HepG2 (cell line): ENCODE results near the gene ANO6. TPM values are rescaled to one million over a fixed set of nuclear protein-coding genes. Genes with fewer than 3 reads are reported as not detected.

Experiments
- ATAC-seq: fragments of 200-7000 bp; cut with Tn5 transposase; 3 replicates; pipeline ENCODE4 v1.9.1; 2020; ENCODE audit warnings: mild to moderate bottlenecking, moderate library complexity
- BruUV-seq: library from RNA; stranded (reverse); fragments of 400-500 nt; replicated peaks from 2 replicates; lab custom pipeline; 2021; lab: Mats Ljungman, UMichigan
- CTCF ChIA-PET: fragments of 300-600 bp; formaldehyde crosslinking; extraction: SDS; loops from one replicate; lab custom pipeline; 2021; ENCODE audit warnings: low total read pairs, inconsistent platforms, low intra/inter-chr PET ratio; lab: Yijun Ruan, JAX
- POLR2A ChIA-PET: fragments of 350-600 bp; sonication (Branson Sonifier 250); formaldehyde crosslinking; loops from one replicate; lab custom pipeline; 2020; ENCODE audit warnings: antibody characterized with exemption, inconsistent platforms; lab: Yijun Ruan, JAX
- DNase-seq: peaks from one replicate; pipeline ENCODE4 v3.0.0-alpha.2; 2015; ENCODE audit warnings: low spot score
- FAIRE-seq: peaks from 3 replicates; lab custom pipeline; 2011; peaks lifted over from hg19 to GRCh38; lab: Jason Lieb, UNC
- H2AFZ ChIP-seq: one replicate; pipeline ENCODE4 v1.6.1; 2011; ENCODE audit warnings: low read length, inconsistent platforms
- H3K27ac ChIP-seq: fragments of 300-600 bp; 3 replicates; pipeline ENCODE4 v1.8.0; 2011; ENCODE audit warnings: mixed run types, mild to moderate bottlenecking, mixed read lengths, low read length, inconsistent platforms; ENCODE audit not compliant: insufficient read depth; ENCODE audit errors: extremely low read length
- H3K27me3 ChIP-seq, 2 experiments: fragments of 200-600 bp in 1 of 2; 2 replicates in 1 of 2; 3 replicates in 1 of 2; pipeline versions ENCODE4 v1.6.0 to v1.8.0; 2011; ENCODE audit warnings: low read length in 2 of 2, mild to moderate bottlenecking in 2 of 2, moderate library complexity in 2 of 2, inconsistent platforms in 1 of 2; ENCODE audit not compliant: insufficient read depth in 2 of 2, control insufficient read depth in 1 of 2
- H3K36me3 ChIP-seq, 2 experiments: fragments of 200-600 bp in 1 of 2; replicated peaks in 1 of 2; 2 replicates in 1 of 2; 3 replicates in 1 of 2; pipeline versions ENCODE4 v1.5.1 to v1.8.0; 2011; ENCODE audit warnings: low read length in 2 of 2, inconsistent platforms in 1 of 2; ENCODE audit not compliant: insufficient read depth in 2 of 2, control insufficient read depth in 1 of 2
- H3K4me1 ChIP-seq: 2 replicates; pipeline ENCODE4 v1.5.1; 2012; ENCODE audit warnings: low read length, inconsistent platforms; ENCODE audit not compliant: insufficient read depth
- H3K4me2 ChIP-seq: 2 replicates; pipeline ENCODE4 v1.6.0; 2011; ENCODE audit warnings: low read depth, low read length, inconsistent platforms
- H3K4me3 ChIP-seq, 3 experiments: fragments of 200-600 bp in 1 of 3; sonication (generic), shearing (Covaris generic) in 1 of 3; replicated peaks in 1 of 3; 2 replicates each; pipeline ENCODE4 v1.5.1; 2011 to 2016; ENCODE audit warnings: low read length in 3 of 3, inconsistent platforms in 2 of 3, low read depth in 2 of 3, mild to moderate bottlenecking in 2 of 3, control low read depth in 1 of 3, mixed read lengths in 1 of 3; ENCODE audit not compliant: insufficient read depth in 1 of 3
- H3K79me2 ChIP-seq: one replicate; pipeline ENCODE4 v1.6.1; 2011; ENCODE audit warnings: low read length, inconsistent platforms; ENCODE audit not compliant: insufficient read depth
- H3K9ac ChIP-seq: 2 replicates; pipeline ENCODE4 v1.6.0; 2011; ENCODE audit warnings: mild to moderate bottlenecking, low read depth, low read length, inconsistent platforms; ENCODE audit not compliant: insufficient read depth
- H3K9me3 ChIP-seq: 2 replicates; pipeline ENCODE4 v1.5.1; 2012; ENCODE audit warnings: mild to moderate bottlenecking, low read length
- H4K20me1 ChIP-seq: 2 replicates; pipeline ENCODE4 v1.6.0; 2011; ENCODE audit warnings: inconsistent platforms, mild to moderate bottlenecking, low read length, moderate library complexity; ENCODE audit not compliant: insufficient read depth
- ARID2 ChIP-seq: sonication (generic); formaldehyde crosslinking; IDR thresholded peaks from 2 replicates; pipeline ENCODE4 v1.8.1; 2022; ENCODE audit warnings: mild to moderate bottlenecking, missing genetic modification reagents, borderline replicate concordance
- HIC2 ChIP-seq: sonication (generic); formaldehyde crosslinking; IDR thresholded peaks from 2 replicates; pipeline ENCODE4 v1.9.0; 2022; ENCODE audit warnings: low read depth, missing genetic modification reagents
- HNF4A ChIP-seq: sonication (generic); formaldehyde crosslinking; IDR thresholded peaks from 2 replicates; pipeline ENCODE4 v1.4.0; 2020; ENCODE audit warnings: missing genetic modification reagents
- JUNB ChIP-seq: sonication (generic); formaldehyde crosslinking; IDR thresholded peaks from 2 replicates; pipeline ENCODE4 v1.8.0; 2022; ENCODE audit warnings: missing genetic modification reagents, mild to moderate bottlenecking, borderline replicate concordance
- MXI1 ChIP-seq: IDR thresholded peaks from 3 replicates; pipeline ENCODE4 v1.6.1; 2012; ENCODE audit warnings: low read depth, low read length, inconsistent platforms, borderline replicate concordance
- UBTF ChIP-seq: sonication (generic); formaldehyde crosslinking; IDR thresholded peaks from 2 replicates; pipeline ENCODE4 v1.4.0; 2020; ENCODE audit warnings: mild to moderate bottlenecking, missing genetic modification reagents
- ZBTB3 ChIP-seq: sonication (generic); formaldehyde crosslinking; IDR thresholded peaks from 2 replicates; pipeline ENCODE4 v1.4.0; 2020; ENCODE audit warnings: low read depth, mild to moderate bottlenecking, moderate library complexity, missing genetic modification reagents, borderline replicate concordance
- ZC3H13 ChIP-seq: sonication (generic); formaldehyde crosslinking; IDR thresholded peaks from 2 replicates; pipeline ENCODE4 v1.8.1; 2023; ENCODE audit warnings: mild to moderate bottlenecking, missing genetic modification reagents, moderate library complexity
- ZFP36 ChIP-seq: fragments of 150-350 bp; IDR thresholded peaks from 2 replicates; pipeline ENCODE4 v1.6.1; 2018; ENCODE audit warnings: borderline replicate concordance, low read length, low read depth; ENCODE audit not compliant: partially characterized antibody
- ZIK1 ChIP-seq: sonication (generic); formaldehyde crosslinking; IDR thresholded peaks from 2 replicates; pipeline ENCODE4 v1.5.0; 2020; ENCODE audit warnings: mild to moderate bottlenecking, low read depth, missing genetic modification reagents, borderline replicate concordance
- ZNF354B ChIP-seq: sonication (generic); formaldehyde crosslinking; IDR thresholded peaks from 2 replicates; pipeline ENCODE4 v1.8.0; 2022; ENCODE audit warnings: mild to moderate bottlenecking, missing genetic modification reagents
- ZNF713 ChIP-seq: sonication (generic); formaldehyde crosslinking; IDR thresholded peaks from 2 replicates; pipeline ENCODE4 v1.4.0; 2020; ENCODE audit warnings: mild to moderate bottlenecking, missing genetic modification reagents
- ZNF749 ChIP-seq: sonication (generic); formaldehyde crosslinking; IDR thresholded peaks from 2 replicates; pipeline ENCODE4 v1.8.0; 2022; ENCODE audit warnings: mild to moderate bottlenecking, missing genetic modification reagents, moderate library complexity, borderline replicate concordance
- WGBS: methylation state at CpG from one replicate; pipeline ENCODE4 v1.1.6; 2017; ENCODE audit warnings: low lambda C conversion rate; 5-methylcytosine and 5-hydroxymethylcytosine counted together
- in situ Hi-C: cut with HindIII; loops from 2 replicates; pipeline ENCODE4 v1.10.0; 2017; ENCODE audit warnings: low pct_unique_long_range_greater_than_20kb; ENCODE audit not compliant: extremely low pct_ligation_motif_present
- intact Hi-C: fragments of 100-400 bp; cut with micrococcal nuclease; formaldehyde crosslinking; loops from one replicate; pipeline ENCODE4 v1.10.0; 2022; ENCODE audit not compliant: unreplicated experiment
- polyA plus RNA-seq, 8 experiments: library from polyadenylated mRNA; depleted of rRNA in 3 of 8; stranded (reverse) in 7 of 8; unstranded in 1 of 8; fragments of >200 nt; fragmentation: Illumina TruSeq in 4 of 8; extraction: Trizol in 4 of 8; gene quantifications; 2 replicates each; pipeline versions ENCODE4 v1.2.1 to v1.2.3, GENCODE V29; 2011 to 2016; ENCODE audit warnings: low read depth in 4 of 8, missing spikeins in 1 of 8, mixed read lengths in 1 of 8; ENCODE audit not compliant: insufficient read depth in 1 of 8
- total RNA-seq, 5 experiments: library from RNA; depleted of rRNA; stranded (reverse); fragments of >200 nt; fragmentation: Illumina TruSeq; extraction: Trizol; gene quantifications; 2 replicates each; pipeline ENCODE4 v1.2.3, GENCODE V29; 2016; ENCODE audit warnings: low read depth in 1 of 5
- TF ChIP-seq, protein P1 (sequence below): sonication (generic); formaldehyde crosslinking; IDR thresholded peaks from 2 replicates; pipeline ENCODE4 v1.5.0; 2020; ENCODE audit warnings: missing genetic modification reagents, mild to moderate bottlenecking, borderline replicate concordance

ANO6 gene
- total and polyA plus RNA-seq, 2 of the 13 experiments (the other 11 are each of a cell fraction or from before 2014, with no cell fraction given), result 37.8 to 57.1 TPM

GRCh38 chr12:45326358-45326975 lies 110.6 kb downstream of the ANO6 start (continued):
- TF ChIP-seq ZFP36, result no peak
- no peak for TF ChIP-seq ZNF749 (CRISPR knock-in tag)
- TF ChIP-seq HIC2 (CRISPR knock-in tag), result no peak
- TF ChIP-seq ZC3H13 (CRISPR knock-in tag), result no peak

DNA sequence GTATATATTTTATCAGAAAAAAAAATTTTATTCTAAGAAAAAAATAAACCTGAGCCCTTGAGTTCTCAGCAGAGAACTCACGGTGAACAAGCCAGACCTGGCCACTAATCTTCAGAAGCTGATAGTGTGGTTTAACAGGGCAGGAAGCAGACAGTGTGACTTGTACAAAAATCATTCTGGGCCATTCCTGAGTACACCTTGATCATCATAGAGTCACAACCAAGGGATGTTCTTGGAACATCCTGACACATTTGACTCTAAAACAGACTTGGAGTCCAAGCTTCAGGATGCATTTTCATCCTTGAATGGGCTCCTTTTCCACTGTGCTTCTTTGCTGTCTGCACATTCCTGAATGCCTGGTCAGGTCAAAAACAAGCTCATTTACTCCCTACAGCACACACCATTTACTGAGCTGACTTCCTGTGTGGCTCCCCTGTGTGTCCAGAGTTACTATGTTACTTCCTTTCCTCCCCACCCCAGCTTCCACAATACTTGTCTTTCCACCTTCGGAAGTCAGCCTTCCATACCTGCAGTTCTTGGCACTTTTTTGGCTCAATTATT lies 112.0 kb downstream of the ANO6 start:
- H3K79me2 ChIP-seq, result no peaks in the 10 kb centered on the region
- peaks cover 4 to 5% of the 10 kb centered on the region in 2 experiments; a peak in 4 of 5 replicates for H3K36me3 ChIP-seq
- no TSS peak for BruUV-seq
- DNase-seq (no peak), FAIRE-seq (no peak), ATAC-seq (peak; percentile 38; the same call in 2 of the 3 replicates)
- H3K4me2 ChIP-seq, result no peak overlapping the region
- in situ Hi-C loops, result no loop called here
- intact Hi-C loops, result no loop called here
- H3K27ac ChIP-seq, result no peak overlapping the region
- TF ChIP-seq JUNB (CRISPR knock-in tag), result no peak
- no peak for TF ChIP-seq HNF4A (CRISPR knock-in tag)
- TF ChIP-seq ZIK1 (CRISPR knock-in tag), result no peak
- no peak for TF ChIP-seq ARID2 (CRISPR knock-in tag)
- TF ChIP-seq ZBTB3, result no peak
- no peak for TF ChIP-seq ZNF354B (CRISPR knock-in tag)
- TF ChIP-seq UBTF, result no peak
- TF ChIP-seq, protein P1, sequence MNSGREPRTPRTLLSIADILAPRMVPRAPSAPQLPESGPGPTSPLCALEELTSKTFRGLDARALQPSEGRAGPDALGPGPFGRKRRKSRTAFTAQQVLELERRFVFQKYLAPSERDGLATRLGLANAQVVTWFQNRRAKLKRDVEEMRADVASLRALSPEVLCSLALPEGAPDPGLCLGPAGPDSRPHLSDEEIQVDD (CRISPR knock-in tag), result no peak
- TF ChIP-seq ZNF713 (CRISPR knock-in tag), result no peak
- TF ChIP-seq MXI1, result no peak
- no peaks in the 10 kb centered on the region for H3K27me3 ChIP-seq
- WGBS, result 97% methylated on average over 2 of the region's 2 CpGs
- no peak overlapping the region for H3K4me3 ChIP-seq
- no peaks in the 10 kb centered on the region for H3K9me3 ChIP-seq
- 0 out of 2 replicates have a peak, but pooled peaks cover 5% of the 10 kb centered on the region for H3K4me1 ChIP-seq
- H2AFZ ChIP-seq, result no peak overlapping the region
- CTCF ChIA-PET, result no interaction called here
- POLR2A ChIA-PET, result no interaction called here
- H3K9ac ChIP-seq, result no peak overlapping the region
- no peaks in the 10 kb centered on the region for H4K20me1 ChIP-seq
